Right atrium auricular region (tissue), 2 donors: Measurements from ENCODE around the gene TMEM132A. TPM values are rescaled to one million over a fixed set of nuclear protein-coding genes. Genes with fewer than 3 reads are reported as not detected.

Experiments
- DNase-seq: peaks from one replicate; pipeline ENCODE4 v3.0.0-alpha.2; 2019; ENCODE audit warnings: low spot score
- H3K27ac ChIP-seq, 2 donors: fragments of 200-600 bp; sonication (generic); 1 replicate in 1 of 2; 2 replicates in 1 of 2; pipeline ENCODE4 v1.5.1; 2016 to 2019
- H3K27me3 ChIP-seq, 2 donors: fragments of 200-600 bp; sonication (generic); one replicate each; pipeline versions ENCODE4 v1.5.1 to v1.6.0; 2017 to 2019
- H3K36me3 ChIP-seq: fragments of 200-600 bp; sonication (generic); one replicate; pipeline ENCODE4 v1.5.1; 2016
- H3K4me1 ChIP-seq, 2 donors: fragments of 200-600 bp; sonication (generic); one replicate each; pipeline versions ENCODE4 v1.5.1 to v1.6.0; 2017 to 2019
- H3K4me3 ChIP-seq, 2 donors: fragments of 200-600 bp; sonication (generic); 1 replicate in 1 of 2; 2 replicates in 1 of 2; pipeline ENCODE4 v1.5.1; 2017 to 2019; ENCODE audit warnings: mild to moderate bottlenecking in 1 of 2, moderate library complexity in 1 of 2
- H3K9me3 ChIP-seq, 2 donors: fragments of 200-600 bp; sonication (generic); one replicate each; pipeline ENCODE4 v1.5.1; 2019
- total RNA-seq, 2 donors: library from RNA; depleted of rRNA; stranded (reverse); fragments of >200 nt; gene quantifications; one replicate each; pipeline ENCODE4 v1.1.0, GENCODE V29; 2016
- TF ChIP-seq, protein P1 (sequence below), 2 donors: fragments of 200-600 bp; sonication (generic); IDR thresholded peaks; one replicate each; pipeline ENCODE4 v1.5.1; 2019; ENCODE audit warnings: antibody characterized with exemption in 2 of 2

Gene TMEM132A
- total RNA-seq, 2 donors from 2014 or later, result 7.5 to 8.4 TPM

DNA sequence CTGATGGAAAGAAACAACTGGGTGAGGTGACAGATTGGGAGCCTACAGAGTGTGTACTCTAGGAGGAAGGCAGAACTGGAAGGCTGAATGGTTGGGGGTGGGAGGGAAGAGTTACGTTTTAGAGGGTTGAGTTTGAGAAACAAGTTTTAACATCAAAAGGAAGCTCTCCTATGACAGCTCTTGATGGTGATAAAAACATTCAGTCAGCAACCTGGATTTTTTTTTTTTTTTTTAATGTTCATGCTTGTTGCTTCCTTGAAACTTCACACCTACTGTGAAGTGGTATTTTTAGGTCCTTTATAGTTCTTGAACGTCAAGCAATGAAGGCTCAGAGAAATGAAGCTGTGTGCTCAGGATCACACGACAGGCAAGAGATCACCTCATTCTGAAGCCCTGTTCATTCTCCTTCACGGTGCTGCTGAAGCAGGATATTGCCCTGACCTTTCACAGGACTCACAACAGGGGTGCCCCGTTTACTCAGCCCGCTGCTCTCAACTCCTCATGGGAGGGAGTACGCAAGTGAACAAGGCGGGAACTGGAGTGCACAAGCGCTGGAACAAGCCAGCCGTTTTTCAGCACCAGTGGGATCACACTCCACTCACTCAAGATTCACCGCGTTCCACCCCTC lies 11.9 kb upstream of the TMEM132A start:
- Histone ChIP-seq H3K36me3 (no peaks in the 10 kb centered on the region), H3K27ac (peak overlapping the region in 1 of 2 donors; percentile 95), H3K9me3 (no peaks in the 10 kb centered on the region), H3K27me3 (no peaks in the 10 kb centered on the region), H3K4me1 (peaks cover 0 to 47% of the 10 kb centered on the region in 2 donors), H3K4me3 (no peak overlapping the region)
- TF ChIP-seq, protein P1, sequence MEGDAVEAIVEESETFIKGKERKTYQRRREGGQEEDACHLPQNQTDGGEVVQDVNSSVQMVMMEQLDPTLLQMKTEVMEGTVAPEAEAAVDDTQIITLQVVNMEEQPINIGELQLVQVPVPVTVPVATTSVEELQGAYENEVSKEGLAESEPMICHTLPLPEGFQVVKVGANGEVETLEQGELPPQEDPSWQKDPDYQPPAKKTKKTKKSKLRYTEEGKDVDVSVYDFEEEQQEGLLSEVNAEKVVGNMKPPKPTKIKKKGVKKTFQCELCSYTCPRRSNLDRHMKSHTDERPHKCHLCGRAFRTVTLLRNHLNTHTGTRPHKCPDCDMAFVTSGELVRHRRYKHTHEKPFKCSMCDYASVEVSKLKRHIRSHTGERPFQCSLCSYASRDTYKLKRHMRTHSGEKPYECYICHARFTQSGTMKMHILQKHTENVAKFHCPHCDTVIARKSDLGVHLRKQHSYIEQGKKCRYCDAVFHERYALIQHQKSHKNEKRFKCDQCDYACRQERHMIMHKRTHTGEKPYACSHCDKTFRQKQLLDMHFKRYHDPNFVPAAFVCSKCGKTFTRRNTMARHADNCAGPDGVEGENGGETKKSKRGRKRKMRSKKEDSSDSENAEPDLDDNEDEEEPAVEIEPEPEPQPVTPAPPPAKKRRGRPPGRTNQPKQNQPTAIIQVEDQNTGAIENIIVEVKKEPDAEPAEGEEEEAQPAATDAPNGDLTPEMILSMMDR (IDR thresholded peaks at IDR 0.05), result no peak
- no peak for DNase-seq

GRCh38 chr11:60912851-60913528 lies 11.3 kb upstream of the TMEM132A start:
- Histone ChIP-seq H3K9me3 (no peaks in the 10 kb centered on the region), H3K27ac (peak overlapping the region; percentile 93 to 95), H3K4me1 (peaks cover 0 to 51% of the 10 kb centered on the region in 2 donors), H3K27me3 (no peaks in the 10 kb centered on the region), H3K4me3 (peak overlapping the region in 1 of 2 donors; percentile 83), H3K36me3 (no peaks in the 10 kb centered on the region)
- TF ChIP-seq, protein P1 (IDR thresholded peaks at IDR 0.05), result no peak
- DNase-seq, result no peak

DNA sequence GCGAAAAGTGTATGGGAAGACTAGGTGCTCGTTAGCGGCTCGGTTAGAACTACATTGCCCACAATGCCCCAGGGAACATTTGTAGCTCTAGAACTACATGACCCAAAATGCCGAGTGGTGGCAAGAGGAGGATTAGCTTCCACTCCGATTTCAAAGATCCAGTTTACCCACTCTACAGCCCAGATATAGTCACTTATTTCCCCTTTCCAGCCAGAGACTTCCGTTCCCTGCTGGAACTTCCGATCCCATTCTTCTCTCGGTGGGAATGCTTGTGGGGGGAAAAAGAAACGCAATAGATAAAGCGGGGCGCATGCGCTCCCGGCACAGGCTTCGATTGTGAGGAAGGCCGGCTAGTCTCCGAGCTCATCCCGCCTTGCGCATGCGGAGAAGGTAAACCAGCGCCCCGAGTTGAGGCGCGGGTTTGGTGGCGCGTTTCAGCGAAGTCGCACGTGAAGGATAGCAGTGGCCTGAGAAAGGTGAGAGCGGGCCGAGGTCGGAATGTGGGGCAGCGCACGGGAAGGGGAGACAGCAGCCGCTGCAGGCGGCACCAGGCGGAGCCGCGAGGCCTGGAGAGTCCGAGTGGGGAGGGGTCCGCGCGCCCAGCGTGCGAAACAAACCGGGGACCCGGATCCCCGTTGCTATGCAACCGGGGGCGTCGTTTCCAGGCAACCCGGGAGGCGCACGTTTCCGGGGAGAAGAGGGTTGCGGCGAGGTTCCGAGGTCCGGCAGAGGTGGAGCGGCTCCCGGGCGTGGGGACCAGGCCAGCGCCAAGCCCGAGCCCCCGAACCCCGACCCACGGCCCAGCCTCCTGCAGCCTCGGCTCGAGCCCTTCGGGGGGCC lies 10.2 kb upstream of the TMEM132A start, which contains the start of gene TMEM109:
TMEM109 (plus strand) TSS at position 366 of the 840 bp plus-strand sequence. CDS start 5,536 bp downstream, outside the sequence.
- TF ChIP-seq, protein P1 (IDR thresholded peaks at IDR 0.05), result no peak
- no peaks in the 10 kb centered on the region for H3K9me3 ChIP-seq
- H3K36me3 ChIP-seq, result no peaks in the 10 kb centered on the region
- peak within 1 kb of the TSS; percentile 93 to 95 for H3K27ac ChIP-seq
- peaks cover 0 to 62% of the 10 kb centered on the region in 2 donors for H3K4me1 ChIP-seq
- DNase-seq, result peak; percentile 89
- H3K4me3 ChIP-seq, result peak within 1 kb of the TSS; percentile 82 to 83
- no peaks in the 10 kb centered on the region for H3K27me3 ChIP-seq

- no peaks in the 10 kb centered on the region for H3K9me3 ChIP-seq
- peak overlapping the region; percentile 82 to 83 for H3K4me3 ChIP-seq
- H3K36me3 ChIP-seq, result peaks cover 4% of the 10 kb centered on the region
- TF ChIP-seq, protein P1 (IDR thresholded peaks at IDR 0.05), result no peak
- H3K27me3 ChIP-seq, result no peaks in the 10 kb centered on the region
- DNase-seq, result no peak
- H3K4me1 ChIP-seq, result peaks cover 0 to 69% of the 10 kb centered on the region in 2 donors
- peak overlapping the region; percentile 93 to 95 for H3K27ac ChIP-seq
These were observed 9.5 kb upstream of the TMEM132A start for GRCh38 chr11:60914633-60915247.

GRCh38 chr11:60915248-60915914 lies 8.9 kb upstream of the TMEM132A start:
- Histone ChIP-seq H3K27me3 (no peaks in the 10 kb centered on the region), H3K9me3 (no peaks in the 10 kb centered on the region), H3K4me3 (peak overlapping the region; percentile 82 to 83), H3K4me1 (peaks cover 0 to 74% of the 10 kb centered on the region in 2 donors), H3K27ac (peak overlapping the region; percentile 93 to 95), H3K36me3 (peaks cover 10% of the 10 kb centered on the region)
- TF ChIP-seq, protein P1 (IDR thresholded peaks at IDR 0.05), result peak in 1 of 2 donors; percentile 64
- DNase-seq, result peak; percentile 88
